NCI-H1092 (cell line): Measurements from ENCODE around the gene LRBA.
A peak's percentile ranks its signal among the peaks of the same experiment; 100 is the strongest.

Source experiments
- DNase-seq: peaks from one replicate; lab custom pipeline; 2025; lab: John Stamatoyannopoulos, UW

The LRBA gene

GRCh38 chr4:150321113-150321512, 694.0 kb downstream of the LRBA start:
- DNase-seq: no peak

- no peak for DNase-seq
These were observed 696.1 kb downstream of the LRBA start for GRCh38 chr4:150318971-150319370.

GRCh38 chr4:150318527-150318926, 696.6 kb downstream of the LRBA start:
- DNase-seq: no peak

GRCh38 chr4:150316332-150317205, 698.5 kb downstream of the LRBA start:
- DNase-seq: no peak

GRCh38 chr4:150315691-150316090, 699.4 kb downstream of the LRBA start:
- no peak for DNase-seq

- no peak for DNase-seq
These were observed 699.9 kb downstream of the LRBA start for GRCh38 chr4:150315175-150315574.

- DNase-seq: no peak
These were observed 701.1 kb downstream of the LRBA start for GRCh38 chr4:150314031-150314430.

- no peak for DNase-seq
These were observed 704.8 kb downstream of the LRBA start for GRCh38 chr4:150310159-150310895.

- no peak for DNase-seq
These were observed 706.1 kb downstream of the LRBA start for GRCh38 chr4:150308824-150309472.

GRCh38 chr4:150306719-150307118, 708.4 kb downstream of the LRBA start:
- DNase-seq: no peak

- DNase-seq: no peak
These were observed 709.1 kb downstream of the LRBA start for GRCh38 chr4:150305995-150306394.

- no peak for DNase-seq
These were observed 712.5 kb downstream of the LRBA start for GRCh38 chr4:150302553-150302952.

GRCh38 chr4:150299816-150300215, 715.3 kb downstream of the LRBA start:
- no peak for DNase-seq

- peak; percentile 75 for DNase-seq
These were observed 717.1 kb downstream of the LRBA start for GRCh38 chr4:150297861-150298474.

GRCh38 chr4:150289881-150290280, 725.2 kb downstream of the LRBA start:
- no peak for DNase-seq

- no peak for DNase-seq
These were observed 725.9 kb downstream of the LRBA start for GRCh38 chr4:150289198-150289597.

GRCh38 chr4:150286656-150287055, 728.4 kb downstream of the LRBA start:
- no peak for DNase-seq

- no peak for DNase-seq
These were observed 731.4 kb downstream of the LRBA start for GRCh38 chr4:150283689-150284088.

- no peak for DNase-seq
These were observed 734.1 kb downstream of the LRBA start for GRCh38 chr4:150280975-150281374.

- no peak for DNase-seq
These were observed 734.8 kb downstream of the LRBA start for GRCh38 chr4:150280081-150280895.

GRCh38 chr4:150278206-150278605, 736.9 kb downstream of the LRBA start:
- no peak for DNase-seq
